T1000 (cell line): ENCODE results near the gene ARHGEF40.
"Not testable (repeated sequence)": the region's sequence is repeated elsewhere in the genome, so short reads cannot be mapped to it uniquely, and the experiment has no call there.

Experiments used
- DNase-seq: peaks from one replicate; lab custom pipeline; 2025; ENCODE audit warnings: mixed read lengths; lab: John Stamatoyannopoulos, UW

Gene ARHGEF40

GRCh38 chr14:21039585-21040369, 30.3 kb upstream of the ARHGEF40 start:
- no peak for DNase-seq

GRCh38 chr14:21040370-21040925, 29.7 kb upstream of the ARHGEF40 start:
- DNase-seq, result no peak

- not testable (repeated sequence) for DNase-seq
Observed at GRCh38 chr14:21040941-21041340, 29.2 kb upstream of the ARHGEF40 start.

GRCh38 chr14:21041676-21042433, 28.2 kb upstream of the ARHGEF40 start, which contains the start of gene RNASE7:
Gene RNASE7, plus strand, starts transcription at chr14:21042362. Its CDS starts 631 bp downstream, at chr14:21042993.
- no peak for DNase-seq

- DNase-seq, result no peak
Observed at GRCh38 chr14:21042918-21043317, 27.2 kb upstream of the ARHGEF40 start.

- DNase-seq, result no peak
Observed at GRCh38 chr14:21043387-21043973, 26.6 kb upstream of the ARHGEF40 start.

- DNase-seq, result no peak
Observed at GRCh38 chr14:21043974-21044618, 26.0 kb upstream of the ARHGEF40 start.

- DNase-seq, result no peak
Observed at GRCh38 chr14:21047378-21047781, 22.7 kb upstream of the ARHGEF40 start.

- no peak for DNase-seq
Observed at GRCh38 chr14:21048638-21049037, 21.5 kb upstream of the ARHGEF40 start.

GRCh38 chr14:21049271-21049673, 20.8 kb upstream of the ARHGEF40 start:
- DNase-seq, result no peak

GRCh38 chr14:21050597-21050996, 19.5 kb upstream of the ARHGEF40 start:
- DNase-seq, result no peak

GRCh38 chr14:21053184-21054122, 16.7 kb upstream of the ARHGEF40 start:
- no peak for DNase-seq

- no peak for DNase-seq
Observed at GRCh38 chr14:21054123-21054767, 15.9 kb upstream of the ARHGEF40 start.

GRCh38 chr14:21054768-21055145, 15.3 kb upstream of the ARHGEF40 start:
- DNase-seq, result no peak

GRCh38 chr14:21055432-21056117, 14.5 kb upstream of the ARHGEF40 start:
- DNase-seq, result no peak

- DNase-seq, result no peak
Observed at GRCh38 chr14:21056520-21057163, 13.5 kb upstream of the ARHGEF40 start.

- DNase-seq, result no peak
Observed at GRCh38 chr14:21057803-21058675, 12.1 kb upstream of the ARHGEF40 start, which contains the start of gene RNASE8. Gene RNASE8, plus strand, starts transcription at chr14:21057822. Its CDS starts 71 bp downstream, at chr14:21057893.

- DNase-seq, result no peak
Observed at GRCh38 chr14:21058903-21059302, 11.2 kb upstream of the ARHGEF40 start.
